Kidney capillary endothelial cell (primary cell): ENCODE data around the gene PHACTR3.

Experiments
- DNase-seq: peaks from one replicate; pipeline ENCODE4 v3.0.0-alpha.2; 2018; ENCODE audit warnings: low spot score

PHACTR3 gene

GRCh38 chr20:59778615-59779200, 174.4 kb downstream of the PHACTR3 start:
- no peak for DNase-seq

GRCh38 chr20:59779656-59780380, 175.5 kb downstream of the PHACTR3 start:
- no peak for DNase-seq

GRCh38 chr20:59780494-59781185, 176.3 kb downstream of the PHACTR3 start:
- no peak for DNase-seq

DNA sequence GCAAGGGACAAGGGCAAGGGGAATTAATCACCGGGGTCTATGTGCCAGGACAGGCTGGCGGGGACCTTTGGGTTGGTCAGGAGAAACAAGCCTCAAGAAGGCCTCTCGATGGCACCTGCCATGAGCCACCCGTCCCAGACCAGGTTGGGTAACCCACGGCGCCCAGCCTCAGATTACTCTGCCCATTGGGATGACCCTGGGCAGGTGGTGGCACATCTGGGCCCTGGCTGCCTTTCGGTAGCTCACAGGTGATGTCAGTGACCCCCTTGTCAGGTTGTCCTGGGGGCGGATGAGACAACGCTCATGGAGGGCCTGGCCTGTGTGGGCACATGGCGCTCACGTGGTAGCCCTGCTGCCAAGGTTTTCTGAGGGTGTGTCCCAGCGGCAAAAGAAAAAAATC, 176.9 kb downstream of the PHACTR3 start:
- DNase-seq = no peak

- DNase-seq = peak; percentile 52
These were observed 178.8 kb downstream of the PHACTR3 start for GRCh38 chr20:59782986-59783640.

DNA sequence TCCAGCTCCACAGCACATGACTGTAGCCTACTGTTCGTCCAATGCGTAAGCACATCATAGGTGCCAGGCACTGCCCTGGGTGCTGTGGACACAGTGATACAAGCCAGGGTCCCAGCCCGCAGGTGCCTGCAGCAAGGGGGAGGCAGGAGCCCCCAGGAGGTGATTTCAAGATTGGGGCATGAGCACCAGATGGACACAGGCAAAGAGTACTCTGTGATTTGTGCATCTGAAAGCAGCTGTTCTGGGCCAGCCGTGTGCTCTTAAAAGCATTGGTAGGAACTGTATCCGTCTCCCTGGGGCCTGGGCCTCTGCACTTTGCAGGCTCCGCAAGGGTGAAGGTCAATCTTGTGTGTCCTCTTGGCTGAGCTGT, 179.3 kb downstream of the PHACTR3 start:
- no peak for DNase-seq

- DNase-seq = no peak
These were observed 180.0 kb downstream of the PHACTR3 start for GRCh38 chr20:59784365-59784764.

DNA sequence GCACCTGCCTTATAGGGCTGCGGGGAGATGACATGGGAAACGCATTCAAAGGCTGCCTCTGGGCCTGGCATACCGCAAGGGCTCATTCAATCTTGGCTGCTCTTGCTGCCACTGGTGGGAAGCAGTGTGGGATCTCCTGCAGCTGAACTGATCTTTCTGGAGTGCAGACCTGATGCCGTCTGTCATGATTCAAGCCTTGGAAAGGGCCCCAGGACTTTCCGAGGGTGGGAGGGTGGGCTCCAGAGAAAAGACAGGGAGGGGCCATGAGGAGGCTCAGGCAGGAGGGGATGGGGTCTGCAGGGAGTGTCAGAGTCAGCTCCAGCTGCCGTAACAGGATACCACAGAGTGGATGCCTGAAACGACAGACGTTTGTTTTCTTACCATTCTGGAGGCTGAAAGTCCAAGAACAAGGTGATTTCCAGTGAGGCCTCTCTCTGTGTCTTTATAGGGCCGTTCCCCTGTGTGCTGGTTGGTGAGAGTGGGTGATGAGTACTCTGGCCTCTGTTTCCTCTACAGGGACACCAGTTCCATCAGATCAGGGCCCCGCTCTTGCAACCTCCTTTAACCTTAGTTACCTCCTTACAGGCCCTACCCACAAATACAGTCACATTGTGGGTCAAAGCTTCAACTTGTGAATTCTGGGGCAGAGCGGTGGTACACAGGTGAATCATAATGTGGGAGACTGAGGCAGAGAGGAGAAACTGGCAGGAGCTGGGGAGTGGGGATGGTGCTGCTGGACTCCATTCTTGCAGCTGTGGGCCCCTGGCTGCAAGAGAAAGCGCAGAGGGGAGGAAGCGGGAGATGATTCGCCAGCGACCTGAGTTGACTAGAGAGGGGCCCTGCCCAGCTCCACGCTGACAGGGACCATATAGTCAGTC, 180.7 kb downstream of the PHACTR3 start:
- DNase-seq = no peak

GRCh38 chr20:59785669-59785959, 181.3 kb downstream of the PHACTR3 start:
- DNase-seq = no peak

GRCh38 chr20:59785986-59786795, 181.9 kb downstream of the PHACTR3 start:
- DNase-seq = no peak

GRCh38 chr20:59786801-59787537, 182.6 kb downstream of the PHACTR3 start:
- DNase-seq = no peak

DNA sequence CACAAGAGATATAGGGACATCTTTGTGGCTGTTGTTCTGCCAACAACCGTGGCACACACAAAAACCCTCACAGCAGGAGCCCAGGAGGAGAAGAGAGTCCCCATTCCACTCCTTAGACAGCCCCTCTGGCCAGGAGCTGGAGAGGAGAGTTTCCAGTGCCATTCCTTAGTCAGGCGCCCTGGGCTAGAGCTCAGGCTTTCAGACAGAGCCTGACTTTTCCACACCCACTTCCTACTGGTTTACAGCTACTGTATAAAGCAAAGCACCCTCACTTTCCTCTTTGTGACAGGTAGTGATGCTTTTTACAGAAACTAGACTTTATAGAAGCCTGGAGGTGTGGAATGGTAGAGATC, 183.2 kb downstream of the PHACTR3 start:
- no peak for DNase-seq

DNA sequence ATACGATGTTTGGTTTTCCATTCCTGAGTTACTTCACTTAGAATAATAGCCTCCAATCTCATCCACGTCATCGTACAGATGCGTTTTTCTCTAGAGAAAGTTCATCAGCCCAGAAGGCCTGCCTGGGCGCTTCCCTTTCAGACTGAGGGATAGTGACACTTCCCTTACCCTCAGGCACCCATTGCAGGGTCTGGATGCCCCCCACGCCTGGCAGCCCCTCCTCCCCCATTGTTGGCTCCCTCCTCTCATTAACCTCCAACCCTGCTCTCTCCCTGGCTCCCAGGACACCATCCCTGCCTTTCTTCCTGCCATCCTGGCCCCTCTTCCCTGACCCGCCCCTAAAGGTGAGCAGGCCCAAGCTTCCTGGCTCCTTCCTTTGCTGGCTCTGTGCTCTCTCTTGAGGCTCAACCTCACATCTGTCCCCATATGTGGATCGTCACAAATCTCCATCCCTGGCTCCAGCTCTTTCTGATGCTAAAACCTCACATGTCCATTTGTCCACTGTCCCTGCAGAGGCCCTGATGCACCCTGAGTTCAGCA, 183.9 kb downstream of the PHACTR3 start:
- DNase-seq = no peak

GRCh38 chr20:59788811-59789397, 184.6 kb downstream of the PHACTR3 start:
- no peak for DNase-seq

DNA sequence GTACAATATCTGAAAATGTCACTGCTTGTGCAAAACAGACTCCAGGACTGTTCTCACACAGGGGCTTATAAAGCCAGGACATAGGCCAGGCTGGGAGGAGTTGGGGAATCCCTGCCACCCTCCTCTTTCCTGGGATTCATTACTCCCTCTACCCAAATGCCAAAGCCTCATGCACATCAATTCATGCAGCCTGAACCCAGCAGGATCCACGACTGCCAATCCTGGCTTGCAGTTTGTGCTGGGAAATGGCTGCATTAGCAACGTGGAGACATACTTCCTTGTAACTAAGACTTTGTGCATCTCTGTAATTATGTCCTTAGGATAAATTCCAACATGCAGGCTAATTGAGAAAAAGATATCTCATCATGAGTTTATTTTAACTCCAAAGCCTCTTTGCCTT, 185.3 kb downstream of the PHACTR3 start:
- no peak for DNase-seq

- DNase-seq = no peak
These were observed 186.0 kb downstream of the PHACTR3 start for GRCh38 chr20:59790346-59790745.

GRCh38 chr20:59792300-59792699, 188.0 kb downstream of the PHACTR3 start:
- DNase-seq = no peak

DNA sequence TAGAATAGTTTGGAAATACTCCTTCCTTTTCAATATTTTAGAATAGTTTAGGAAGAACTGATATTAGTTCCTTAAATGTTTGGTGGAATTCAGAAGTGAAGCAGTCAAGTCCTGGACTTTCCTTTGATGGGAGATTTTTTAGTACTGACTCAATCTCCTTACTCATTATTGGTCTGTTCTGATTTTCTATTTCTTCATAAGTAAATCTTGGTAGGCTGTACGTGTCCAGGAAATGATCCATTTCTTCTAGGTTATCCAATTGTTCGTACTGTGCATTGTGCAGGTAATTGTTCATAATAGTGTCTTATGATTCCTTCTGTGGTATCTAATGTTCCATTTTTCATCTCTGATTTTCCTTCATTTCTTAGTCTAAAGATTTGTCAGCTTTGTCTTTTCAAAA, 190.2 kb downstream of the PHACTR3 start:
- DNase-seq = no peak

DNA sequence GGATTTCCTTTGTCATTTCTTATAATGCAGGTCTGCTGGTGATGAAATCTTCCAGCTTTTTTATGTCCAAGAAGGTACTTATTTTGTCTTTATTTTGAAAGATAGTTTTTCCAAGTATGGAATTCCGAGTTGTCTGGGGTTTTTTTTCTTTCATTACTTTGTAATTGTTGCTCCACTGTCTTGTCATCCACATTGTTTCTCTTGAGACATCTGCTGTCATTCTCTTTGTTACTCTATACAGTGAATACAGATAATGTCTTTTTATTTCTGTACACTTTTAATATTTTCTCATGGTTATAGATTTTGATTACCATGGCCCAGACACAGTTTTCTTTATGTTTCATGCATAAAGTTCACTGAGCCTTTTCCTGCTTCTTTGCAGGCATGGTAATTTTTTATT, 196.0 kb downstream of the PHACTR3 start:
- no peak for DNase-seq

DNA sequence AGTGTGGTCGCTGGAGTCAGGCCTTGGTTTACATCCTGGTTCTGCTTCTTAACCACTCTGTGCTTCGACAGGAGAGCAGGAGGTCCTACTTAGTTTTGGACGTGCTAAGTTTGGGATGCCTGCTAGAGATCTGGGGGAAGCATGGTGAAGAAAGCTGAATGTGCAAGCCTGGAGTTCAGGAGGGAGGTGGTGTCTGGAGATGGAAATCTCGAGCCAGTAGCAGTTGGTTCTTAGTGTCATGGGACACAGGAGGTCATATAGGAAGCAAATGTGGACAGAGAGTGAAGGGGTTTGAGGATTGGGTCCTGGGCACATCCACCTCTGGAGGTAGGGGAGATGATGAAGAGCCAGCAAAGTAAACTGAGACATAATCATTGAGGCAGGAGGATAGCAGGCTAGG, 197.7 kb downstream of the PHACTR3 start:
- no peak for DNase-seq
